H1 (cell line): Measurements from ENCODE around the gene RDH5. TPM values are rescaled to one million over a fixed set of nuclear protein-coding genes. Genes with fewer than 3 reads are reported as not detected.
A peak's percentile ranks its signal among the peaks of the same experiment; 100 is the strongest.

Experiments used
- CTCF ChIA-PET: fragments of 300-600 bp; sonication (Branson Sonifier 250); formaldehyde crosslinking; loops from one replicate; lab custom pipeline; 2021; ENCODE audit not compliant: partially characterized antibody; lab: Charles Lee
- POLR2A ChIA-PET: fragments of 300-600 bp; sonication (Branson Sonifier 250); formaldehyde crosslinking; loops from one replicate; lab custom pipeline; 2021; ENCODE audit warnings: inconsistent platforms; ENCODE audit not compliant: partially characterized antibody; lab: Charles Lee
- DNase-seq, 2 experiments: peaks; one replicate each; pipeline versions ENCODE4 v3.0.0 to v3.0.0-alpha.2; 2010 to 2022; ENCODE audit warnings: low spot score in 2 of 2, low read depth in 1 of 2, mixed read lengths in 1 of 2
- FAIRE-seq: peaks from 2 replicates; lab custom pipeline; 2011; peaks lifted over from hg19 to GRCh38; lab: Jason Lieb, UNC
- H2AFZ ChIP-seq: 2 replicates; pipeline ENCODE4 v1.8.1; 2012; ENCODE audit warnings: low read length, inconsistent platforms
- H2AK5ac ChIP-seq: 2 replicates; pipeline ENCODE4 v1.6.1; 2013; ENCODE audit warnings: low read depth, low read length
- H2BK120ac ChIP-seq: replicated peaks from 2 replicates; pipeline ENCODE3; 2013; ENCODE audit warnings: low read depth, low read length, inconsistent platforms
- H2BK12ac ChIP-seq: 2 replicates; pipeline ENCODE4 v1.6.1; 2013; ENCODE audit warnings: low read depth, low read length
- H2BK15ac ChIP-seq: 2 replicates; pipeline ENCODE4 v1.6.1; 2013; ENCODE audit warnings: low read length
- H2BK20ac ChIP-seq: 2 replicates; pipeline ENCODE4 v1.6.1; 2013; ENCODE audit warnings: low read length
- H2BK5ac ChIP-seq: 2 replicates; pipeline ENCODE4 v1.6.1; 2013; ENCODE audit warnings: low read depth, low read length
- H3K14ac ChIP-seq: 2 replicates; pipeline ENCODE4 v1.6.1; 2013; ENCODE audit warnings: inconsistent platforms; ENCODE audit not compliant: insufficient read length
- H3K18ac ChIP-seq: 2 replicates; pipeline ENCODE4 v1.6.1; 2013; ENCODE audit warnings: low read length; ENCODE audit errors: extremely low read depth
- H3K23ac ChIP-seq: 2 replicates; pipeline ENCODE4 v1.6.1; 2013; ENCODE audit warnings: inconsistent platforms; ENCODE audit not compliant: insufficient read length
- H3K23me2 ChIP-seq: 2 replicates; pipeline ENCODE4 v1.6.1; 2013; ENCODE audit warnings: low read depth, low read length
- H3K27ac ChIP-seq: 2 replicates; pipeline ENCODE4 v1.6.1; 2011; ENCODE audit warnings: low read depth, low read length, inconsistent platforms
- H3K27me3 ChIP-seq, 4 experiments: replicated peaks in 1 of 4; 1 replicate in 1 of 4; 2 replicates in 3 of 4; pipeline versions ENCODE4 v1.6.1 to v1.8.1; 2011 to 2013; ENCODE audit warnings: low read length in 3 of 4, mild to moderate bottlenecking in 3 of 4, inconsistent platforms in 2 of 4, mixed read lengths in 2 of 4, moderate library complexity in 1 of 4; ENCODE audit not compliant: control insufficient read depth in 3 of 4, insufficient read depth in 3 of 4; ENCODE audit errors: extremely low read depth in 1 of 4
- H3K36me3 ChIP-seq, 4 experiments: 2 replicates each; pipeline versions ENCODE4 v1.6.1 to v1.8.1; 2011 to 2013; ENCODE audit warnings: mild to moderate bottlenecking in 4 of 4, low read length in 3 of 4, moderate library complexity in 2 of 4, control low read depth in 1 of 4, inconsistent platforms in 1 of 4; ENCODE audit not compliant: insufficient read depth in 4 of 4, control insufficient read depth in 2 of 4
- H3K4ac ChIP-seq: replicated peaks from 2 replicates; pipeline ENCODE3; 2013; ENCODE audit warnings: low read length, low read depth, mixed read lengths, inconsistent platforms; ENCODE audit not compliant: insufficient read length
- H3K4me1 ChIP-seq, 4 experiments: replicated peaks in 1 of 4; 1 replicate in 1 of 4; 2 replicates in 3 of 4; pipeline versions ENCODE4 v1.6.1 to v1.8.1; 2011 to 2013; ENCODE audit warnings: low read length in 3 of 4, inconsistent platforms in 2 of 4, mixed read lengths in 1 of 4; ENCODE audit not compliant: insufficient read depth in 4 of 4, control insufficient read depth in 3 of 4
- H3K4me2 ChIP-seq, 2 experiments: 2 replicates each; pipeline versions ENCODE4 v1.6.1 to v1.8.1; 2011 to 2013; ENCODE audit warnings: low read depth in 2 of 2, low read length in 2 of 2, control low read depth in 1 of 2, inconsistent platforms in 1 of 2, mild to moderate bottlenecking in 1 of 2; ENCODE audit not compliant: insufficient read depth in 1 of 2
- H3K4me3 ChIP-seq, 4 experiments: fragments of 200-600, 300-600 bp in 1 of 4; sonication (generic), shearing (Covaris generic), sonication (Bioruptor Twin) in 1 of 4; 2 replicates each; pipeline versions ENCODE4 v1.5.1 to v1.8.1; 2011 to 2016; ENCODE audit warnings: low read length in 4 of 4, low read depth in 3 of 4, control low read depth in 2 of 4, inconsistent platforms in 2 of 4, mild to moderate bottlenecking in 2 of 4, mixed read lengths in 1 of 4, moderate library complexity in 1 of 4; ENCODE audit not compliant: insufficient read depth in 2 of 4; ENCODE audit errors: extremely low read depth in 1 of 4
- H3K56ac ChIP-seq: replicated peaks from 2 replicates; pipeline ENCODE3; 2013; ENCODE audit warnings: low read depth, mild to moderate bottlenecking, mixed read lengths, low read length, inconsistent platforms; ENCODE audit not compliant: insufficient read length
- H3K79me1 ChIP-seq: 2 replicates; pipeline ENCODE4 v1.6.1; 2013; ENCODE audit warnings: low read depth, low read length, control low read depth
- H3K79me2 ChIP-seq, 2 experiments: 2 replicates each; pipeline versions ENCODE4 v1.6.1 to v1.8.1; 2012 to 2013; ENCODE audit warnings: low read length in 2 of 2, mild to moderate bottlenecking in 2 of 2, inconsistent platforms in 1 of 2; ENCODE audit not compliant: insufficient read depth in 2 of 2, control insufficient read depth in 1 of 2
- H3K9ac ChIP-seq, 4 experiments: replicated peaks in 1 of 4; 1 replicate in 1 of 4; 2 replicates in 3 of 4; pipeline versions ENCODE4 v1.6.1 to v1.8.1; 2011 to 2013; ENCODE audit warnings: low read depth in 3 of 4, low read length in 3 of 4, control low read depth in 2 of 4, mild to moderate bottlenecking in 2 of 4, moderate library complexity in 2 of 4, inconsistent platforms in 1 of 4; ENCODE audit errors: extremely low read depth in 1 of 4
- H3K9me3 ChIP-seq, 2 experiments: 2 replicates each; pipeline versions ENCODE4 v1.6.1 to v1.8.1; 2012 to 2013; ENCODE audit warnings: mild to moderate bottlenecking in 2 of 2, moderate library complexity in 2 of 2, control low read depth in 1 of 2, inconsistent platforms in 1 of 2, low read depth in 1 of 2, low read length in 1 of 2, mixed read lengths in 1 of 2; ENCODE audit not compliant: insufficient read depth in 2 of 2
- H4K20me1 ChIP-seq, 2 experiments: replicated peaks in 1 of 2; 2 replicates each; pipeline versions ENCODE3 to v1.8.1; 2011 to 2013; ENCODE audit warnings: inconsistent platforms in 2 of 2, low read length in 2 of 2, mild to moderate bottlenecking in 1 of 2; ENCODE audit not compliant: insufficient read depth in 2 of 2, control insufficient read depth in 1 of 2
- H4K5ac ChIP-seq: 2 replicates; pipeline ENCODE4 v1.6.1; 2013; ENCODE audit warnings: low read length, low read depth, mixed read lengths, inconsistent platforms; ENCODE audit not compliant: insufficient read length
- H4K8ac ChIP-seq: 2 replicates; pipeline ENCODE4 v1.8.0; 2013; ENCODE audit warnings: mild to moderate bottlenecking, moderate library complexity, low read length, inconsistent platforms; ENCODE audit not compliant: insufficient read depth; ENCODE audit errors: extremely low read depth
- H4K91ac ChIP-seq: replicated peaks from 2 replicates; pipeline ENCODE3; 2013; ENCODE audit warnings: low read length, mixed read lengths, inconsistent platforms; ENCODE audit not compliant: insufficient read length
- EGR1 ChIP-seq: IDR thresholded peaks from 2 replicates; pipeline ENCODE4 v1.6.1; 2011; ENCODE audit warnings: low read depth, low read length, borderline replicate concordance
- SAP30 ChIP-seq: fragments of 300-600 bp; sonication (generic); IDR thresholded peaks from 2 replicates; pipeline ENCODE4 v1.7.1; 2012; ENCODE audit warnings: low read length, moderate library complexity, mild to moderate bottlenecking, inconsistent platforms; ENCODE audit not compliant: insufficient read depth, insufficient replicate concordance
- SIN3A ChIP-seq, 2 experiments: IDR thresholded peaks in 1 of 2; conservative IDR thresholded peaks in 1 of 2; 2 replicates each; pipeline ENCODE4 v1.6.1; 2011 to 2012; ENCODE audit warnings: low read length in 2 of 2, improper control_type of control experiment in 1 of 2, low read depth in 1 of 2, mild to moderate bottlenecking in 1 of 2
- WGBS, 2 experiments: shearing (Covaris generic) in 1 of 2; methylation state at CpG; one replicate each; pipeline versions ENCODE4 v1.1.6 to v1.1.7; 2013 to 2015; ENCODE audit warnings: low lambda C conversion rate in 2 of 2, mixed read lengths in 2 of 2, inconsistent platforms in 1 of 2, low coverage in 1 of 2, missing lambda C conversion rate in 1 of 2; ENCODE audit not compliant: insufficient replicate concordance in 2 of 2, insufficient coverage in 1 of 2, insufficient read length in 1 of 2; ENCODE audit errors: extremely low coverage in 1 of 2, missing lambda C conversion rate in 1 of 2; 5-methylcytosine and 5-hydroxymethylcytosine counted together
- polyA plus RNA-seq, 7 experiments: library from polyadenylated mRNA; depleted of rRNA in 3 of 7; stranded (reverse) in 5 of 7; unstranded in 2 of 7; fragments of >200 nt in 5 of 7; fragments of 200-250 nt in 2 of 7; gene quantifications; 1 replicate in 5 of 7; 2 replicates in 1 of 7; 4 replicates in 1 of 7; pipeline versions ENCODE4 v1.2.1 to v1.2.3, GENCODE V29; 2011 to 2013; ENCODE audit warnings: missing spikeins in 2 of 7, mixed read lengths in 2 of 7
- total RNA-seq: library from RNA; stranded (reverse); fragmentation: NEBNext Ultra II Directional; extraction: Animal tissue kit (Norgen Biotek cat#: 25700); gene quantifications from 2 replicates; pipeline ENCODE4 v1.2.1, GENCODE V29; 2021

RDH5 gene
- total and polyA plus RNA-seq, 2 of the 8 experiments (the other 6 are each of a cell fraction or from before 2014, with no cell fraction given): 4.2 to 6.0 TPM

- H2BK15ac ChIP-seq: peak overlapping the region; percentile 65; the same call in 1 of the 2 replicates
- H2AFZ ChIP-seq: no peak overlapping the region
- H3K56ac ChIP-seq: no peak overlapping the region
- no peak overlapping the region for H3K4ac ChIP-seq
- 27% methylated on average over 6 of the region's 6 CpGs; no CpG with 5 or more reads in 1 of the 2 experiments for WGBS, 2 experiments
- H3K18ac ChIP-seq: no peak overlapping the region
- CTCF ChIA-PET: interaction anchor here (0.6 to 11.1 kb wide), 44 partner anchors 7 to 1339 kb away, joined by 3 to 229 read pairs (median 6); partner anchors contain the start of genes BLOC1S1, CD63, DNAJC14 and ITGA7
- no peaks in the 10 kb centered on the region for H3K79me2 ChIP-seq
- no peak overlapping the region for H2BK20ac ChIP-seq
- no peak overlapping the region for H3K23ac ChIP-seq
- H2BK12ac ChIP-seq: no peak overlapping the region; the same call in 1 of the 2 replicates
- POLR2A ChIA-PET: interaction anchor here (1.7 to 34.1 kb wide), 5 partner anchors 14 to 190 kb away, joined by 4 to 809 read pairs (median 13); partner anchors contain the start of genes ITGA7 and PYM1
- H3K79me1 ChIP-seq: no peaks in the 10 kb centered on the region
- H3K27me3 ChIP-seq: no peaks in the 10 kb centered on the region
- H4K8ac ChIP-seq: no peak overlapping the region
- H3K4me3 ChIP-seq: peak overlapping the region in 1 of 4 experiments; percentile 62; a peak in 2 of 8 replicates
- H4K5ac ChIP-seq: no peak overlapping the region
- H3K9me3 ChIP-seq: no peaks in the 10 kb centered on the region
- H3K27ac ChIP-seq: no peak overlapping the region
- H3K4me1 ChIP-seq: peaks cover 2 to 18% (median 8%) of the 10 kb centered on the region in 4 experiments; a peak in 6 of 7 replicates
- H2AK5ac ChIP-seq: no peak overlapping the region
- FAIRE-seq (peak; percentile 79), DNase-seq (peak in 1 of 2 experiments; percentile 93)
- H3K36me3 ChIP-seq: no peaks in the 10 kb centered on the region
- H2BK5ac ChIP-seq: peak overlapping the region; percentile 47; the same call in 1 of the 2 replicates
- no peak overlapping the region for H3K14ac ChIP-seq
- no peak overlapping the region for H4K91ac ChIP-seq
- H3K9ac ChIP-seq: no peak overlapping the region; a peak in 1 of 7 replicates
- H3K4me2 ChIP-seq: peak overlapping the region; percentile 77 to 86; a peak in 3 of 4 replicates
- no peak overlapping the region for H2BK120ac ChIP-seq
- peaks cover 3% of the 10 kb centered on the region for H3K23me2 ChIP-seq
- H4K20me1 ChIP-seq: no peaks in the 10 kb centered on the region
- TF ChIP-seq EGR1: no peak
- TF ChIP-seq SIN3A (conservative IDR thresholded peaks at IDR 0.05 in 1 of 2, IDR thresholded peaks at IDR 0.05 in 1 of 2; ENCODE audit: low read depth in 1 of 2, low read length in 2 of 2): peak; percentile 83 to 95; a peak in 3 of 4 replicates
- no peak for TF ChIP-seq SAP30
Observed at GRCh38 chr12:55736780-55737580, 16.8 kb downstream of the RDH5 start.
